B cell (primary cell): ENCODE results near the gene MAP2K7. TPM values are rescaled to one million over a fixed set of nuclear protein-coding genes. Genes with fewer than 3 reads are reported as not detected.

Experiments used
- ATAC-seq: fragments of 200-7000 bp; cut with Tn5 transposase; one replicate; pipeline ENCODE4 v1.10.0; 2021; ENCODE audit warnings: low read depth, mild to moderate bottlenecking, moderate number of reproducible peaks, moderate library complexity
- CTCF ChIA-PET: fragments of 350-600 bp; sonication (Branson Sonifier 250); formaldehyde crosslinking; loops from one replicate; lab custom pipeline; 2021; ENCODE audit warnings: antibody characterized with exemption, inconsistent platforms; lab: Charles Lee
- POLR2A ChIA-PET: fragments of 350-600 bp; sonication (Branson Sonifier 250); formaldehyde crosslinking; loops from one replicate; lab custom pipeline; 2021; ENCODE audit warnings: antibody characterized with exemption; lab: Charles Lee
- DNase-seq: peaks from one replicate; pipeline ENCODE4 v3.0.0; 2013
- H2AFZ ChIP-seq: 2 replicates; pipeline ENCODE4 v1.6.1; 2012; ENCODE audit warnings: mild to moderate bottlenecking, low read depth, low read length; ENCODE audit not compliant: insufficient read depth, poor library complexity, severe bottlenecking
- H3K27ac ChIP-seq, 2 donors: 1 replicate in 1 of 2; 2 replicates in 1 of 2; pipeline ENCODE4 v1.5.1; 2012 to 2013; ENCODE audit warnings: low read length in 2 of 2, mild to moderate bottlenecking in 2 of 2, moderate library complexity in 1 of 2
- H3K27me3 ChIP-seq, 4 experiments: fragments of 200-600 bp in 1 of 4; sonication (generic) in 1 of 4; replicated peaks in 1 of 4; 1 replicate in 2 of 4; 2 replicates in 2 of 4; pipeline versions ENCODE4 v1.6.1 to v1.7.0; 2013 to 2016; ENCODE audit warnings: low read length in 3 of 4, mild to moderate bottlenecking in 2 of 4, mixed read lengths in 1 of 4, moderate library complexity in 1 of 4; ENCODE audit not compliant: insufficient read depth in 4 of 4, control insufficient read depth in 3 of 4; ENCODE audit errors: control extremely low read depth in 1 of 4
- H3K36me3 ChIP-seq, 2 experiments: replicated peaks in 1 of 2; 1 replicate in 1 of 2; 2 replicates in 1 of 2; pipeline versions ENCODE4 v1.6.1 to v1.7.1; 2013; ENCODE audit warnings: low read length in 1 of 2; ENCODE audit not compliant: insufficient read depth in 2 of 2, control insufficient read depth in 1 of 2; ENCODE audit errors: control extremely low read depth in 1 of 2, extremely low read depth in 1 of 2
- H3K4me1 ChIP-seq, 2 donors: fragments of 200-600 bp in 1 of 2; sonication (generic) in 1 of 2; 1 replicate in 1 of 2; 2 replicates in 1 of 2; pipeline versions ENCODE4 v1.5.1 to v1.6.1; 2013 to 2017; ENCODE audit warnings: low read length in 2 of 2; ENCODE audit not compliant: control insufficient read depth in 2 of 2, insufficient read depth in 2 of 2
- H3K4me2 ChIP-seq: replicated peaks from 2 replicates; pipeline ENCODE3; 2012; ENCODE audit warnings: mild to moderate bottlenecking, low read depth, low read length; ENCODE audit not compliant: poor library complexity, severe bottlenecking
- H3K4me3 ChIP-seq, 5 experiments: fragments of 200-600 bp in 1 of 5; sonication (generic) in 1 of 5; 1 replicate in 3 of 5; 2 replicates in 2 of 5; pipeline versions ENCODE4 v1.5.1 to v1.7.0; 2011 to 2016; ENCODE audit warnings: low read length in 4 of 5, mild to moderate bottlenecking in 4 of 5, low read depth in 2 of 5, control low read depth in 1 of 5, moderate library complexity in 1 of 5; ENCODE audit not compliant: insufficient read depth in 1 of 5; ENCODE audit errors: control extremely low read depth in 1 of 5, extremely low read depth in 1 of 5
- H3K79me2 ChIP-seq: fragments of 200-600 bp; sonication (generic); one replicate; pipeline ENCODE4 v1.6.0; 2016; ENCODE audit warnings: low read length; ENCODE audit not compliant: control insufficient read depth, insufficient read depth
- H3K9ac ChIP-seq: fragments of 200-600 bp; sonication (generic); 2 replicates; pipeline ENCODE4 v1.6.1; 2017; ENCODE audit warnings: mild to moderate bottlenecking, low read length, moderate library complexity
- H3K9me3 ChIP-seq, 3 donors: one replicate each; pipeline versions ENCODE4 v1.6.1 to v1.7.1; 2013; ENCODE audit warnings: low read length in 2 of 3; ENCODE audit not compliant: control insufficient read depth in 2 of 3, insufficient read depth in 1 of 3; ENCODE audit errors: control extremely low read depth in 1 of 3
- H4K20me1 ChIP-seq: 2 replicates; pipeline ENCODE4 v1.6.0; 2012; ENCODE audit warnings: mild to moderate bottlenecking, low read length; ENCODE audit not compliant: insufficient read depth, control insufficient read depth, poor library complexity, severe bottlenecking
- H3K27ac Mint-ChIP-seq: one replicate; pipeline ENCODE4 v1.8.0; 2021; ENCODE audit warnings: mixed read lengths
- H3K27me3 Mint-ChIP-seq: one replicate; pipeline ENCODE4 v1.8.0; 2021; ENCODE audit warnings: mixed read lengths
- H3K4me1 Mint-ChIP-seq: one replicate; pipeline ENCODE4 v1.8.0; 2021; ENCODE audit warnings: mixed read lengths
- H3K4me3 Mint-ChIP-seq: one replicate; pipeline ENCODE4 v1.8.0; 2021; ENCODE audit warnings: mixed read lengths
- H3K9me3 Mint-ChIP-seq: one replicate; pipeline ENCODE4 v1.8.0; 2022; ENCODE audit warnings: mixed read lengths; ENCODE audit not compliant: insufficient read depth
- CTCF ChIP-seq: fragments of 200-600 bp; IDR thresholded peaks from one replicate; pipeline ENCODE4 v1.8.0; 2022; ENCODE audit warnings: antibody characterized with exemption, mild to moderate bottlenecking
- EZH2 ChIP-seq: IDR thresholded peaks from 2 replicates; pipeline ENCODE4 v1.6.1; 2012; ENCODE audit warnings: borderline replicate concordance, low read depth, mild to moderate bottlenecking, moderate library complexity, low read length; ENCODE audit not compliant: insufficient read depth, poor library complexity, severe bottlenecking
- WGBS: methylation state at CpG from one replicate; pipeline ENCODE4 v1.1.5; 2013; ENCODE audit warnings: missing lambda C conversion rate; ENCODE audit not compliant: insufficient coverage; 5-methylcytosine and 5-hydroxymethylcytosine counted together
- intact Hi-C: fragments of 100-400 bp; cut with micrococcal nuclease; formaldehyde crosslinking; loops from one replicate; pipeline ENCODE4 v1.10.0; 2022
- polyA plus RNA-seq: library from polyadenylated mRNA; depleted of rRNA; stranded (reverse); fragments of >200 nt; gene quantifications from 2 replicates; pipeline ENCODE4 v1.2.3, GENCODE V29; 2012
- total RNA-seq, 2 donors: library from RNA; stranded (reverse); fragments of 120-200 nt in 1 of 2; gene quantifications; 1 replicate in 1 of 2; 2 replicates in 1 of 2; pipeline versions ENCODE4 v1.2.3 to v1.2.4, GENCODE V29; 2013 to 2022

The MAP2K7 gene
- total and polyA plus RNA-seq, 2 donors (not counting 1 experiment from before 2014, with no cell fraction given): 56.0 to 71.9 TPM

- Mint-ChIP-seq H3K4me1 (peaks cover 27% of the 10 kb centered on the region), H3K27ac (peak overlapping the region; percentile 97), H3K9me3 (no peaks in the 10 kb centered on the region), H3K4me3 (peak overlapping the region; percentile 96), H3K27me3 (no peaks in the 10 kb centered on the region)
- peak; percentile 25 for ATAC-seq
- Histone ChIP-seq H3K27me3 (no peaks in the 10 kb centered on the region), H3K4me2 (peak overlapping the region; percentile 84), H3K4me1 (peaks cover 12 to 21% of the 10 kb centered on the region in 2 donors), H3K36me3 (peaks cover 0 to 12% of the 10 kb centered on the region in 2 experiments), H3K9ac (peak overlapping the region; percentile 71), H4K20me1 (no peaks in the 10 kb centered on the region), H3K4me3 (peak overlapping the region; percentile 66 to 89 (median 86)), H2AFZ (peak overlapping the region; percentile 94), H3K27ac (peak overlapping the region; percentile 94 to 99), H3K9me3 (no peaks in the 10 kb centered on the region), H3K79me2 (peaks cover 39% of the 10 kb centered on the region)
- 19% methylated on average over 12 of the region's 18 CpGs for WGBS
- TF ChIP-seq EZH2: no peak
- TF ChIP-seq CTCF: peak; percentile 88
- ChIA-PET CTCF (interaction anchor here (0.7 to 3.9 kb wide), 33 partner anchors 9 to 637 kb away, joined by 3 to 28 read pairs (median 5); partner anchors contain the start of genes ELAVL1, MAP2K7, PET100 and SNAPC2), POLR2A (interaction anchor here (1.0 to 3.2 kb wide), 7 partner anchors 15 to 446 kb away, joined by 3 to 29 read pairs (median 5); partner anchors contain the start of genes PET100, RAB11B, SNAPC2 and XAB2)
- intact Hi-C loops: loop anchor here (1.0 to 5.0 kb wide), 4 partner anchors 58 to 377 kb away; partner anchors contain the start of genes NDUFA7 and RPS28
- DNase-seq: peak; percentile 93
Measured at GRCh38 chr19:7944177-7944761, 40.6 kb downstream of the MAP2K7 start.

- POLR2A ChIA-PET: no interaction called here
- intact Hi-C loops: no loop called here
- no peak overlapping the region for H3K9ac ChIP-seq
- H2AFZ ChIP-seq: no peak overlapping the region
- no peak overlapping the region for H3K4me2 ChIP-seq
- H3K4me1 ChIP-seq: peaks cover 4 to 13% of the 10 kb centered on the region in 2 donors
- peaks cover 17% of the 10 kb centered on the region for H3K4me1 Mint-ChIP-seq
- no peaks in the 10 kb centered on the region for H3K9me3 Mint-ChIP-seq
- no peaks in the 10 kb centered on the region for H3K27me3 ChIP-seq
- DNase-seq: no peak
- no peak overlapping the region for H3K4me3 ChIP-seq
- no peak overlapping the region for H3K27ac ChIP-seq
- H3K4me3 Mint-ChIP-seq: no peak overlapping the region
- no peaks in the 10 kb centered on the region for H3K27me3 Mint-ChIP-seq
- no peak for TF ChIP-seq CTCF
- TF ChIP-seq EZH2: no peak
- no peaks in the 10 kb centered on the region for H3K36me3 ChIP-seq
- CTCF ChIA-PET: no interaction called here
- no peaks in the 10 kb centered on the region for H4K20me1 ChIP-seq
- H3K9me3 ChIP-seq: no peaks in the 10 kb centered on the region
- WGBS: 100% methylated on average over 4 of the region's 4 CpGs
- peaks cover 4% of the 10 kb centered on the region for H3K79me2 ChIP-seq
- H3K27ac Mint-ChIP-seq: no peak overlapping the region
- ATAC-seq: no peak
Measured at GRCh38 chr19:7947939-7948338, 44.3 kb downstream of the MAP2K7 start.
